ACHN (cell line): Measurements from ENCODE around the gene SLC12A3.
"Not testable (repeated sequence)": the region's sequence is repeated elsewhere in the genome, so short reads cannot be mapped to it uniquely, and the experiment has no call there.

Experiments used
- DNase-seq: peaks from one replicate; pipeline ENCODE4 v3.0.0-alpha.2; 2015
- in situ Hi-C: cut with HindIII; loops from 2 replicates; pipeline ENCODE4 v1.10.0; 2017; ENCODE audit warnings: low sequenced_read_pairs, low pct_ligation_motif_present, low pct_unique_long_range_greater_than_20kb

SLC12A3 gene

GRCh38 chr16:56883586-56883985 is 18.6 kb downstream of the SLC12A3 start:
- in situ Hi-C loops: no loop called here
- no peak for DNase-seq

DNA sequence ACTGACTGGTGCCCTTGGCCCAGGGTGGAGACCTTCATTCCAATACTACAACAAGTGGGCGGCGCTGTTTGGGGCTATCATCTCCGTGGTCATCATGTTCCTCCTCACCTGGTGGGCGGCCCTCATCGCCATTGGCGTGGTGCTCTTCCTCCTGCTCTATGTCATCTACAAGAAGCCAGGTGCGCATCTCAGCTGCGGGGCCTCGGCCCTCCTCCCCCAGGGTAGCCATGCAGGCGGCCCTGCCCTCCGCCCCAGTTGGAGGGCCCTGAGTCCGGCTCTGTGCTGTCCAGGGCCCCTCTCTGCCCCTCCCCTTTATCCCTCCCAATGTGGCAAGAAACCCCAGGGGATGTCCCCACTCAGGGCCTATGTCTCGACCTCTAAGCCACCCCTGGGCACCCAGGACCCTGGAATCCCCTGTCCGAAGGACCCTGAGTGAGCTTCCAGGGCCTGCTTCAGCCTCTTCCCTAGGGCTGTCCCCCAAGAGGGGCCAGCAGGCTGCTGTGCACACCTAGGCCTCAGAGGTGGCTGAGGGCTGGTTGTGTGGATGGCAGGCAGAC is 19.1 kb downstream of the SLC12A3 start:
- in situ Hi-C loops: no loop called here
- no peak for DNase-seq

DNA sequence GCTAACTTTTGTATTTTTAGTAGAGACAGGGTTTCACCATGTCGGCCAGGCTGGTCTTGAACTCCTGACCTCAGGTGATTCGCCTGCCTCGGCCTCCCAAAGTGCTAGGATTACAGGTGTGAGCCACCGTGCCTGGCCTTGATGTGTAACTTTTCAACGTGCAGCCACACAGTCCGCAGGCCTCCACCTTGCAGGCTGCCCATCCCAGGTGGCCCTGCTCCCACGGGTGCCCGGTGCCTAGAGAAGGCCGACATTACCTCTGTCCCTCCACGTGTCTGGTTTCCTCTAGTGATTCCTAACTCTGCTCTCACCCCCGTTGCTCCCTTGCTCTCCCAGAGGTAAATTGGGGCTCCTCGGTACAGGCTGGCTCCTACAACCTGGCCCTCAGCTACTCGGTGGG is 19.9 kb downstream of the SLC12A3 start:
- in situ Hi-C loops, DNase-seq: not testable (repeated sequence)

GRCh38 chr16:56885446-56886162 is 20.6 kb downstream of the SLC12A3 start:
- in situ Hi-C loops: no loop called here

GRCh38 chr16:56886296-56886695 is 21.3 kb downstream of the SLC12A3 start:
- in situ Hi-C loops: no loop called here
- DNase-seq: no peak

More at GRCh38 chr16:56885446-56886162, 20.6 kb downstream of the SLC12A3 start:
- no peak for DNase-seq

GRCh38 chr16:56886826-56887225 is 21.8 kb downstream of the SLC12A3 start:
- DNase-seq: no peak
- in situ Hi-C loops: no loop called here

GRCh38 chr16:56888806-56889205 is 23.8 kb downstream of the SLC12A3 start:
- no peak for DNase-seq
- in situ Hi-C loops: no loop called here

DNA sequence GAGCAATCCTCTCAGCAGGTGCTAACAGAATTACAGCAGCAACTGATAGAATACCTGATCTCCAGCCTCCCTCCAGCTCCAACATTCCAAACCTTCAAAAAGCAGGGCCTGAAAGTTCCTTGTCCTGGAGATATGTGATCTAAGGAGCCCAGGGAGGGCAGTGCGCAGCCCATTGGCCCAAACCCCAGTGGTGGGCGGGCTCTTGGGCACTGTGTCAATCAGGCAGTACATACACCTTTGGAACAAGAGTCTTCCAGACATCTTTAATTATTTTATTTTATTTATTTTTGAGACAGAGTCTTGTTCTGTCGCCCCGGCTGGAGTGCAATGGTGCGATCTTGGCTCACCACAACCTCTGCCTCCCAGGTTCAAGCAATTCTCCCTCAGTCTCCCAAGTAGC is 24.2 kb downstream of the SLC12A3 start:
- no peak for DNase-seq
- in situ Hi-C loops: no loop called here

GRCh38 chr16:56891685-56892084 is 26.7 kb downstream of the SLC12A3 start:
- in situ Hi-C loops: no loop called here

GRCh38 chr16:56892705-56893104 is 27.7 kb downstream of the SLC12A3 start:
- DNase-seq: no peak
- in situ Hi-C loops: no loop called here

More at GRCh38 chr16:56891685-56892084, 26.7 kb downstream of the SLC12A3 start:
- DNase-seq: no peak

- in situ Hi-C loops: no loop called here
- DNase-seq: no peak
Measured at GRCh38 chr16:56894331-56894917, 29.4 kb downstream of the SLC12A3 start.

GRCh38 chr16:56895813-56896212 is 30.8 kb downstream of the SLC12A3 start:
- DNase-seq: no peak
- in situ Hi-C loops: no loop called here

GRCh38 chr16:56896244-56896643 is 31.2 kb downstream of the SLC12A3 start:
- DNase-seq: no peak
- in situ Hi-C loops: no loop called here

DNA sequence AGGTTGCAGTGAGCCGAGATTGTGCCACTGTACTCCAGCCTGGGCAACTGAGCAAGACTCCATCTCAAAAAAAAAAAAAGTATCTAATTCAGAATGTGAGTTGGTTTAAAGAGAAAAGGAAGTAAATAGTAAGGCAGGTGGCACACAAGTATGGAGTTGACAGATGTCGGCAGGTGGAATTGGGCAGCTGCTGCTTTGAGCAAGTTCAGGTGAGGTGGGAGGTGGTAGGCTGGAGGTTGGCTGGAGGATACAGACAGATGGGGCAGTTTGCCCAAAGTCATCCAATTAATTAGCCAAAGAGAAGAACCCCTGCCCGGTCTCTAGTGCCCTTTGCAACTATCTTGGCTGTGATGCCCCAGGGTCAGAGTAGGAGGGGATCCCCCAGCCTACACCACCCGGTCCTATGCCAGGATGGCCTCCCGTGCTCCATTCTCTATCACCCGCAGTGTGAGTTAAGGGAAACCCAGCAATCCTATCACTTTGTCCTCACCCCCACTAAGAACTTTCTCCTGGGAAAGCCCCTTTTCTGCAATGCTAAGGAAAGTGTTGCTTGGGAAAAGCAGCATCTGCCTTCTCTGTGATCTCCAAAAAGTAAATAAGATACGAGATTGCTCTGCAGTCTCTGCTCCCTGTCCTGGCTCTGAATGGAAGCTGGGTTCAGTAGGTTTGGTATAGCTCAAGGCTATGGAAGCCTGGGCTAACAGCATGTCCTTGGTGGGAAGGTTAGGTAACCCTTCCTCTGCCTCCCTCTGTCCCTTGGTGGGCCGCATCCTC is 32.2 kb downstream of the SLC12A3 start:
- in situ Hi-C loops: no loop called here
- DNase-seq: no peak

- no peak for DNase-seq
- in situ Hi-C loops: no loop called here
Measured at GRCh38 chr16:56898847-56899246, 33.8 kb downstream of the SLC12A3 start.

DNA sequence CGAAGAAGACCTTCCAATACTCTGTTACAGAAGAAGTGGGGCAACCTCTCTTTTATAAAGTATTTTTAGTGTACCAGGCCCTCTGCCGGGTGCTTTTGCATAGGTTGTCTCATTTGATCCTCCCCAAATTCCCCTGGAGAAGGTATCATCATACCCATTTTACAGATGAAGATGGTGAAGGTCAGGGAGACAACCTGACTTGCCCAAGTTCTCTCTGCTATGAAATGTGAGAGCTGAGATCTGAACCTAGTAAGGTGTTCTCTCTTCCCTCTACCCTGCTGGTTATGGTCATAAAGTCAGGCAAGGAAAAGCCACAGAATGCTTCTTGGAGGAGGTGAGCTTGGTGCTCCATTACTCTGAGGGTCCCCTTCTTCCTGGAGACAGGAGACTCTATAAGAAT is 38.9 kb downstream of the SLC12A3 start:
- no peak for DNase-seq
- in situ Hi-C loops: no loop called here

GRCh38 chr16:56907401-56907800 is 42.4 kb downstream of the SLC12A3 start:
- in situ Hi-C loops: no loop called here
- DNase-seq: no peak

DNA sequence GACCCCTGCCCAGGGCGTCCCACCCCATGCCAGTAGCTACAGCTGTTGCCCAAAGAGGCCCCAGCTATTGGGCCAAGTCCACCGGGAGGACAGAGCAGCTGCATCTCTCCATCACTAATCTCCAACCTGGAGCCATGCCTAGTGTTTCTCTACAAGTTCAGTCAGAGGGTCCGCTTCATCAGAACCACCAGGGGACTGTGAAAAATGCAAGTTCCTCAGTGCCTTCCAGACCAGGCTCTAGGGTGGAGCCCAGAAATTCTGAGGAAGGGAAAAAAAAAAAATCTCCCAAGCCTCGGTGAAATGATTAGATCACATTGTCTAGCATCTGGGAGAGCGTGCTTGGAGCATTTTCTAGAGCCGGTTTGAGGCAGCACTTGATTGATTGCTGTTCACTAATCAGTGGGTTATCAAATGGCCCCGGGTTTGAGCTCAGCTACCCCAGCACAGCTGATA is 44.5 kb downstream of the SLC12A3 start:
- in situ Hi-C loops: no loop called here
- no peak for DNase-seq

DNA sequence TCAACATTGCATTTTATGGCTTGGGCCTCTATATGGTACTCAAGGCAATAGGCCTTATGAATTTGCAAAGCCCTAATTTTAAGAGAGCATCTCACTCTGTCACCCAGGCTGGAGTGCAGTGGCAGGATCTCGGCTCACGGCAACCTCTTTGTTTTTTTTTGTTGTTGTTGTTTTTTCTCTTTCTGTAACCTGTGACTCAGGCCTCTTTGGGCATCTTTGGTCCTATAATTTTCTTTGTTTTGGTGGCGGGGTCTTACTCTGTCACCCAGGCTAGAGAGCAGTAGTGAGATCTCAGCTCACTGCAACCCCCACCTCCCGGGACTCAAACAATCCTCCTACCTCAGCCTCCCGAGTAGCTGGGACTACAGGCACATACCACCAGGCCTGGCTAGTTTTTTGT is 45.1 kb downstream of the SLC12A3 start:
- in situ Hi-C loops: no loop called here
- no peak for DNase-seq
